MM.1S (cell line): Measurements from ENCODE around the gene SIAH1.

Source experiments
- CTCF ChIP-seq: fragments of 300-600 bp; sonication (generic); IDR thresholded peaks from 2 replicates; pipeline ENCODE4 v1.5.1; 2016; ENCODE audit warnings: antibody characterized with exemption, low read length, mixed read lengths
- EZH2phosphoT487 ChIP-seq: fragments of 300-600 bp; sonication (generic); IDR thresholded peaks from 2 replicates; pipeline ENCODE4 v1.6.1; 2018; ENCODE audit warnings: antibody characterized with exemption, low read length

GRCh38 chr16:48392407-48392806, 7.2 kb upstream of the SIAH1 start:
- TF ChIP-seq EZH2phosphoT487 (no peak), CTCF (no peak)
